ENCODE measurements around the gene TMTC2.

Gene TMTC2

DNA sequence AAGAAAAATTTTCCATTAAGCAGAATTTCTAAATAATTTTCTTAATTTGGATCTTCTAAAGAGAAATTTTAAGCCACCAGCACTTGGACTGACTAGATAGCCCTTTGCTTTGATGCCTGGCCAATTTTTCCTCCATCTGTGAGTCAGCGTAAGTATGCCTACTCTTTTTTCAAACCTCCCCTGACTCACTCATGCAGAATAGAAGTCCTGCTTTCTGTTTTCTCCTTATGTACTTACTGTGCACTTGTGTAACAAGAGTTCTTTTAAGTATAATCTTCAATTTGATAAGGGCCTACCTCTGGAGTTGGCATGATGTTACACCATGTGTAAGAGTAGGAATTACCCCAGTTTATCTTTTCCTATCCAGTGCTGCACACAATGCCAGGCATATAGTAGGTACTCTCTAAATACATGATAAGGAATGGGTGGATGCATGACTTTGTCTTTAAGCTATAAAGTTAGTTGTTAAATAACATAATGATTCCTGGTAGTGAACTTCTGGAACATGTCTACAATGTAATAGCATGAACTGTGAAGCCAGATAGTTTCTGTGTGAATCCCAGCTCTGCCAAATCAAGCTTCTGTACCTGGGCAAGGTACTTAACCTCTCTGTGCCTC is 329.6 kb downstream of the TMTC2 start:
- DNase-seq (ENCODE audit: low read depth, low spot score) = no peak
- H3K4me3 ChIP-seq (ENCODE audit: low read length) = no peak overlapping the region

DNA sequence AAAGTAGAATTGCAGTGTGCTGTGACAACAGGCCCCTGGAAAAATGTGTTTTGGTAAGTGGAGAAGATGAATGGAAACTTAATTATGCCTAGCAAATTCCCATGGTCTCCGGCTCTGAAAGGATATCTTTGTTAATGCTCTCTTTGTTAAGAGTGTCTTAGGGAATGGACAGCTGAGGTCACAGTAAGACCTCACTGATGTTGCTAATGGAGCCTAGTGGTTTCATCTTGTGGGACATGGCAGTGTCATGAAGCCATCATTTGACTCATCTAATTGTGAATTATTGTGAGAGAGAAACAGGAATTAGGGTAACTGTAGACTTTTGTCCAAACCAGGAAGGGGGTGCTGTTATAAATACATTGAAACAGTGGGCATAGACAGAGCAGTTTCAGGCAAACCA is 330.3 kb downstream of the TMTC2 start:
- no peak overlapping the region for H3K4me3 ChIP-seq (ENCODE audit: low read length)
- DNase-seq (ENCODE audit: low read depth, low spot score) = no peak

DNA sequence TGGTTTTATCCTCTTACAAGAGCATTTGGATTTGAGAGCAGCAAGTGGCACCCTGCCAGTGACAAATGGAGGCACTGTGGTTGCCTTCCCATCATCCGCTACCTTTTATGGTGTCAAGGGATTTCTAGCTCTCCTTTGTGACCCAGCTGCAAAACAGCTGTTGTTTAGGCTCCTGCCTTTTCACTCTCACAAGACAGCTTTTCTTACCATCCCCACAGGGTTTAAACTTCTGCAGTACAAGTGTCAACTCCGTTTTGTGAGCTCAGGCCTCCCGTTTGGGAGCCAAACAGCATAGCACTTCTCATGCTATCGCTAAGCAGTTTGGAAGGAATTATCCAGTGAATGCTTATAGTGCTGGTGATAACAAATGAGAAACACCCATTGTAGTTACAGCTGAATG is 331.4 kb downstream of the TMTC2 start:
- H3K4me3 ChIP-seq (ENCODE audit: low read length) = no peak overlapping the region
- DNase-seq (ENCODE audit: low read depth, low spot score) = no peak

DNA sequence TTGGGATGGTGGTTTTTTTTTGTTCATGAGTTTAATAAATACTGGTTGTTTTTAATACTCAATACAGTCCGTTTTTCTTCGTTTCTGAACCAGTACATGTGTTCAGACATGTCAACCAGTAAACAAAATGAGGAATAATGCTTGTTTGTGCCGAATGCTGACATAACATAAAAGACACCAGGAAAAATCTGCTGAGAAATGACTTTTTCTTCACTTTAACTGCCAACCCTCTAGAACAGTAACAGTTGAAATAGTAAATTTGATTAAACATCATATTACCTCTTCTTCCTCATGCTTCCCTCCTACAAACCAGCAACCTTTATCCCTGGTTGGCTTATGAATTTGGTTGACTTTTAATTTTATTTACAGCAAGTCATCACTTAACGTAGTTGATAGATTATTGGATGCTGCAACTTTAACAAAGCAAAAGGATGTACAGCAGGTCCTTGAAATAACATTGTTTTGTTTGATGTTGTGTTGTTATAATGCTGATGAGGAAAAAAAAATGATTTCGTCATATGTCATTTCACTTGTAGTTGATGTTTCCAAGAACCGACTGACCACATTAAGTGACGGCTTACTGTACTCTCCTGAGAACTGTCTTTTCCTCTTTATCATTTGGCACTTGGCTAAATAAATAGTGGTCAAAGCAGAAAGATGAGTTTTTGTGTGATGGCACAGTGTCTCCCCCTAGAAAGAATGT is 340.5 kb downstream of the TMTC2 start:
- H3K4me3 ChIP-seq (ENCODE audit: low read length) = no peak overlapping the region
- DNase-seq (ENCODE audit: low read depth, low spot score) = no peak

DNA sequence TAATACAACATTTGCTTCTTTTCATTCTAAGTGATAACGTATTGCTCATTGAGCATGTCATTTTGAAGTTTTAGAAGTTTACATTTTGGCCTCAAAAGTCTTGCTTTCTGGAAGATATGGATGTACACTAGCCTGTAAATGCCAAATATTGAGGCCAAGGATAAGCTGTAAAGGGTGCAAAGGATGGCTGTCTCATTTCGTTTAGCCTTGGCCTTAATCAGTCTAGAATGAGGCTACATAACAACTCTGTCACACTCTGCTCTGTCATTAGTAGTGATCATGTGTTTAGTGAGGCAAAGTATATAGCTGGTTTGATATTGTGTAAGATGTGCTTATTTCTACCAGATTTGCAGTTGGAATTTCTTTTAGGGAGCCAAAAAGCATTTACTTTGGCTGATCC is 344.5 kb downstream of the TMTC2 start:
- no peak overlapping the region for H3K4me3 ChIP-seq (ENCODE audit: low read length)
- DNase-seq (ENCODE audit: low read depth, low spot score) = no peak

DNA sequence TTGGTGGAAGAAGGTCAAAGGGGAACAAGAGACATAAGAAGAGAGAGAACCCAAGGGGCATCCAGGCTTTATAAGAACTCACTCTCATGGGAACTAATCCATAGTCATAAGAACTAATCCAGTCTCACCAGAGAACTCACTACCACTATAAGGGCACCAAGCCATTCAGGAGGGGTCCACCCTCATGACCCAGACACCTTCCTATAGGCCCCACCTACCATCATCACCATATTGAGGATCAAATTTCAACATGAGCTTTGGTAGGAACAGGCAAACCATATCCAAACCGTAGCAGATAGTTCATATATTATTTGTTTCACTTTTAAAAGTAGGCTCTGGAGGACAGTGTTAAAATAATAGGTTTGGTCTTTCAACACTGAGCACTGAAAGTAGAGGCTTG is 350.1 kb downstream of the TMTC2 start:
- no peak overlapping the region for H3K4me3 ChIP-seq (ENCODE audit: low read length)
- no peak for DNase-seq (ENCODE audit: low read depth, low spot score)

DNA sequence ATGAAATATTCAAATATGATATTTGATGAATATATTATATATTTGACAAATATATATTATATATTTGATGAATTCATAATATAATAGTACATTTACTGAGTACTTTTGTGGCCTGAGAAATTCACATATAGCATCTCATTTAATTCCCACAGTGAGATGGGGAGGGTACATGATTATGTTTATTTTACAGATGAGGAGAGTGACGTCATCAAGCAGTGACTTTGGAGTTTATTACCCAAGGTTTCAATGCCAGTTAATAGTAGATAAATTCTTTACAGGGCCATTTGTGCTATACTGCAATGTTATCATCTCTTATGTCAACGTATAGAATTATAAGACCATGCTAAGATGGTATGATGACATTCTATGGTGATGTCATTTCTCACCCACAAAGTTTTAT is 352.7 kb downstream of the TMTC2 start:
- no peak overlapping the region for H3K4me3 ChIP-seq (ENCODE audit: low read length)
- DNase-seq (ENCODE audit: low read depth, low spot score) = no peak

DNA sequence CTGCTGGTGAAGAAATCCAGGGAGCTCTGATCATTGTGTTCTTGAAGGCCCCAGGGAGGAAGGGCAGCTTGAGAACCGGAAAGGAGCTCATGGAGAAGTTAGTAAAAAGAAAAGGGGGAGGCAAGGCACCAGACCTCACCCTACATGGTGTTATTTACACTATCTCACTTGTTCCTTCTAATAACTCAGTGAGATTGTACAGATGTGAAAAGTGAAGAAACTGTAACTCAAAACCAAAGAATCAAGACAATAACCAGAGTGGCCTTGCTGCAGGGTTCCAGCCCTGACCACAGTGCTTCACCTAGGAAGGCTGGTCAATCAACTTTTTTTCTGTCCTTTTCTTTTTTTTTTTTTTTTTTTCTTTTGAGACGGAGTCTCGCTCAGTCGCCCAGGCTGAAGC is 353.6 kb downstream of the TMTC2 start:
- H3K4me3 ChIP-seq (ENCODE audit: low read length) = no peak overlapping the region
- DNase-seq (ENCODE audit: low read depth, low spot score) = no peak

DNA sequence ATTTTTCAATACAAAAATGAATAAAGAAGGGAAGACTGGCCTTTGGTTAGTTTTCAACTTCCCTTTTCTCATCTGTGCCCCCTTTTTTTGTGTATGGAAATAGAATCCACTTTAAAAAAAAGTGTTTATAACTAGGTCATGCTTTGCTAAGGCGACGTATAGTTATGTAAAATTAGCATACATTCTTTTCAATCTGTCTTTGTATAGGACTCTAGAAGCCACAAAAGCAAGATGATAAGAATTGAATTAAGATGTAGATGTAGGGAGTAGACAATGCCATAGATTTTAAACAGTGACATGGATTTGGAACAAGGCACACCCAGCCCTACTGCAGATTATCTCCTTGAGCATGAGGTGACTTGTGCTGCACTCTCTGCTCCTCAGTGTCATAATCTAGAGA is 354.3 kb downstream of the TMTC2 start:
- no peak overlapping the region for H3K4me3 ChIP-seq (ENCODE audit: low read length)
- no peak for DNase-seq (ENCODE audit: low read depth, low spot score)

DNA sequence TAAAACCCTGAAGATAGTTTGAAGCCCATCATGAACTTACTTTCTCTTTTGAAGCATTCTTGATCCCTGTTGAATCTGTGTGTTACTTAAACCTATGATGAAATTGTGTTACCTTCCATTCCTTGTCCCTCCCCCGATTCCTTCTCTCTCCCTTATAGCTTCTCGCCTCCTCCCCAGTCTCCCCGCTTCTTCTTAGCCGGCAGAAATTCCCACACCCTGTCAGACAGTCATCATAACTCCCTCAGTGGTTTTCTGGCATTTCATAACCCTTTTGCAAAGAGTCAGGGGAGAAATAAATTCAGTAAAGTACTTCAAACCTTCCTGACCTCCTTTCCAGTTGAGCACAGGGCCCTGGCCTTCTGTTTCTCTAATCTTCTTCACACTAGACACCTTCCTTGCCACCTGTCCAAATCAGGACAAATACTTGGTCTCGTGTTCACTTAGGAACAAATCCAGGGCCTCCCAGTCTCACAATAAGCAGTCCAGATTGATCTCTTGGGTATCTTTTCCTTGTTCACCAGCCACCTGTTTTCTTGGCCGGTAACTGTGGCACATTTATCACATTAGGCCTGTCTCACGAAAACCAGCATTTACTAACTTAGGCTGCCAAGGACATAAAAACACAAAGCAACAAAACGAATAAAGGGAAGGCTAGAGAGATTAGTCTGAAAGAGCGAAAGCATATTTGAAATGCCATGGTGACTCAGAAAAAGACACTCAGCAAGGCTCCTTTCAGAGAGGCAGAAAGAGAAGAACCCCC is 355.9 kb downstream of the TMTC2 start:
- no peak overlapping the region for H3K4me3 ChIP-seq (ENCODE audit: low read length)
- no peak for DNase-seq (ENCODE audit: low read depth, low spot score)

DNA sequence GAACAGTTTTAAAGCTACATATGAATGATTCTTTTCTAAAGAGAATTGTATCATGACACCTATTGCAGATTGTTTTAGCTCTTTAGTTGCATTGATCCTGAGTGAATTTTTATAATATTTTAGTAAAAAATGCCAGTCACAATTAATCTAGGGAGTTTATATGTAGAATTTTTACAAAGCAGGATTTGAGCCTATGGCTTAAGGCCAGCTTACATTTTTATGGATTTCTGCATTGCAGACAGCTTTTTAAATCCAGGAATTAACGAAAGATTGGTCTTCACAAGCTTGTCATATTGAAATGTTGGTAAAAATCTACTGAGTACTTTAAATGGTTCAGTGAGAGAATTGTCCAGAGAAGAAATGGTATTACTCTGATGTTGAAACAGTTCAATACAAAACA is 358.0 kb downstream of the TMTC2 start:
- H3K4me3 ChIP-seq (ENCODE audit: low read length) = no peak overlapping the region
- no peak for DNase-seq (ENCODE audit: low read depth, low spot score)

DNA sequence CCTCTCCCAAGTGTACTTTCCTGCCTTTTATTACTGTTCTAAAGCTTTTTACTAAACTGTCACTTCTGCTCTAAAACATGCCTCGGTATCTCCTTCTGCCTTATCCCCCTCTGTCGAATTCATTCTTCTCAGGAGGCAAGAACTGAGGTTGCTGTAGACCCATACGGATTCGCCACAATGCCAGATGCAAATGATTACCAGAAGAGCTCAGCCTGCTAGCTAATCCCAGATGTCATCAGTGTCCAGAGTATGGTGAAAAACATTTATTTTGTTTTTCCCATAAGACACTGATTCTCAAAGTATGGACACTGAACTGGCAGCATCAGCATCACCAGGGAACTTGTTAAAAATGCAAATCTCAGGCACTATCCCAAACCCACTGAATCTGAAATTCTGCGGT is 359.3 kb downstream of the TMTC2 start:
- no peak for DNase-seq (ENCODE audit: low read depth, low spot score)
- H3K4me3 ChIP-seq (ENCODE audit: low read length) = no peak overlapping the region

DNA sequence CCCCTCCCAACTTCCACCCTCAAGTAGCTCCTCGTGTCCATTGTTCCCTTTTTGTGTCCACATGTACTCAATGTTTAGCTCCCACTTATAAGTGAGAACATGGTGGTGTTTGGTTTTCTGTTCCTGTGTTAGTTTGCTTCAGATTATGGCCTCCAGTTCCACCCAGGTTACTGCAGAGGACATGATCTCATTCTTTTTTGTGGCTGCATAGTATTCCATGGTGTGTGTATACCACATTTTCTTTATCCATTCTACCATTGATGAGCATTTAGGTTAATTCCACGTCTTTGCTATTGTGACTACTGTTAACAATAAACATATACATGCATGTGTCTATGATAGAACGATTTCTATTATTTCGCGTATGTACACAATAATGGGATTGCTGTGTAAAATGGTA is 362.6 kb downstream of the TMTC2 start:
- no peak overlapping the region for H3K4me3 ChIP-seq (ENCODE audit: low read length)
- no peak for DNase-seq (ENCODE audit: low read depth, low spot score)

DNA sequence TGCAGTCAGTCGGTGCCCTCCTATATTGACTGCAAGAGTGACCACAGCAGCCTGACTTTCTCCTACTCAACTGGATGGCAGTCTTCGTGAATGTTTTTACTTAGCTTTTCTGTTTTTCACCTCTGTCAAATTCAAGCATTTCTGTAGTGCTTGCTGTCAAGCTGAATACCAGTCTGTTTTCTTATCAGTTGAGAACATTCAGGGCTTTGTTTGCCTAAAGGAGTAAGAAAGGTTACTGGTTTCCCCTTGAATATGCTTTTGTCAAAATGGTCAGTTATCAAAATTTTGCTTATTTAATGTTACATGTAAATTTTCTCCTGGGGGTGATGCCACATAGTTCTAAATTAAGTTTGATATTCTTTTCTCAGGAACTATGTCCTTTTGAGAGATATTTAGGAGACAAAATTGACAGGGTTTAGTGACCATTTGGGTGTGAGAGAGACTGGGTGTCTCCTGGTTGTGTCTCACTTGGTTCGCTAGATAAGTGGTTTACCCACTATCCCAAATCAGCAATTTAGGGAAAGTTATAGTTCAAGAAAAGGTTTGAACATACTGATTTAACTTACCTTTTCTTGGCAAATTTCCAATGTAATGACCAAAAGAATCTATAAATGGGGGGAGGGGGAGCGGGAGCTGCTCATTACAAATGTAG is 366.3 kb downstream of the TMTC2 start:
- DNase-seq (ENCODE audit: low read depth, low spot score) = no peak
- H3K4me3 ChIP-seq (ENCODE audit: low read length) = no peak overlapping the region

DNA sequence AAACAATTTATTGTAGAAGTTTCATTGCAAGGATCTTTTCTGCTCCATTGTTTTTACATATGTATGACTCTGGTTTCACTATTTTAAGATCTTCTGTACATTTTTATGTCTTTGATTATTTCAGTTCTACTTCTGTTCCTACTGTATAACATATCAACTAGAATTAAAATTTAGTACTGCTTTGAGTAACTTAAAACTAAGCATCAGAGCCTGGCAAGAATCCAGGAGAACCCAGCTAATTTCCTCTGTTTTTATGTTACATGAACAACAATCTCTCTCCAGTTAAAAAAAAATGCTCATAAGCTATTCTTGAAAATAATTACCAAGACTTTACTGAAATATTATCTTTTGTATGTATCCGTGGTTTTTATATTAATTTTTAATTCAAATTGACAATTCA is 370.7 kb downstream of the TMTC2 start:
- H3K4me3 ChIP-seq (ENCODE audit: low read length) = no peak overlapping the region
- no peak for DNase-seq (ENCODE audit: low read depth, low spot score)

DNA sequence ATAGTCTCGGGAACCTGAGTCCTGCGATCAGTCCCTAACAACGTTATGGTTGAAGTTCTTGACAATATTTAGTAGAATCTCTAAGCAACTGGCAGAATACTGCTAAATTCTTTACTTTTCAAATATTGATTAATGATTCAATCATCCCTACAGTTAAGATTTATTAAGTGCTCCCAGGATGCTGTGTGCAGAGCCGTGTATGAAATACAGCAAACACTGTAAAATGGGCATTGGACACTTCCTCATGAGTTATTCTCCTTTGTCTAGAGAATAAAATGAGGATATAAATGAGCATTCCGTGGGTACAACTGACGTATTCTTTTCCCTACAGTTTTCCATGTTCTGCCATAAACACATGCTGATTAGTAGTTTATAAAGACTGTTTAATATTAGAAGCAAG is 372.4 kb downstream of the TMTC2 start:
- no peak for DNase-seq (ENCODE audit: low read depth, low spot score)
- H3K4me3 ChIP-seq (ENCODE audit: low read length) = no peak overlapping the region

DNA sequence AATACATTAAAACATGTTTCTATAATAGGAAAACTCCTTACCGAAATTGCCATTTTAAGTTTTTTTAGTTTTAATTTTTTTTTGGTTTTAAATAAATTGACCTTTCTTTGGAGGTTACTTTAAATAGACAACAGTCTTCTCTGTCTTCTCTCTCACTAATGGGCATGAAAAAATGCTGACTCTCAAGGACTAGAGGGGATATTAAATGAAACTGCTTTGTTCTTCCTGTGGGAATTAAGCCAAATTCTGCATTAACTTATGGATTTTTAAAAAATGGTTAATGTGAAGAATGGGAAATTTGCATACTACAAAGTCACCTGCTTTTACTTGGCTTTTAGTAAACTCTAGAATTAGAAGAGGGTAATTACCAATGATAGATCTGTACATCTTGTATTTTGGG is 378.9 kb downstream of the TMTC2 start:
- no peak overlapping the region for H3K4me3 ChIP-seq (ENCODE audit: low read length)
- no peak for DNase-seq (ENCODE audit: low read depth, low spot score)

DNA sequence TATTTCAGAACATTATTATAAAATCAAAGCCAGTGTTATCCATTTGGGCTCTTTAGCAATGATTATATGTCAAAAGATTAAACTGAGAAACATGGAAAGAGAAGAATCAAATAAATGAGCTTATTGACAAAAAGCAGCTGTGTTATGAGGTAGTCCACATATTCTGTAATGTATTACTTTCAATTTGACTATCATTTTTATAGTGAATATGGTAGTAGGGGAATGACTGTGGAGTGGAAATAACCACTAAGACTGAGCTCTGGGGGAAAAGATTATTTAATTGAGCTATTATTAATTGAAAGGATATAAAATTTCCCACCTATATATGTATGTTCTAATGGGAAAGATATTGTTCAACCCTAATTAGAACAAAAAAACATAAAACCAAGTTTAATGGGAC is 381.3 kb downstream of the TMTC2 start:
- DNase-seq (ENCODE audit: low read depth, low spot score) = no peak
- H3K4me3 ChIP-seq (ENCODE audit: low read length) = no peak overlapping the region

DNA sequence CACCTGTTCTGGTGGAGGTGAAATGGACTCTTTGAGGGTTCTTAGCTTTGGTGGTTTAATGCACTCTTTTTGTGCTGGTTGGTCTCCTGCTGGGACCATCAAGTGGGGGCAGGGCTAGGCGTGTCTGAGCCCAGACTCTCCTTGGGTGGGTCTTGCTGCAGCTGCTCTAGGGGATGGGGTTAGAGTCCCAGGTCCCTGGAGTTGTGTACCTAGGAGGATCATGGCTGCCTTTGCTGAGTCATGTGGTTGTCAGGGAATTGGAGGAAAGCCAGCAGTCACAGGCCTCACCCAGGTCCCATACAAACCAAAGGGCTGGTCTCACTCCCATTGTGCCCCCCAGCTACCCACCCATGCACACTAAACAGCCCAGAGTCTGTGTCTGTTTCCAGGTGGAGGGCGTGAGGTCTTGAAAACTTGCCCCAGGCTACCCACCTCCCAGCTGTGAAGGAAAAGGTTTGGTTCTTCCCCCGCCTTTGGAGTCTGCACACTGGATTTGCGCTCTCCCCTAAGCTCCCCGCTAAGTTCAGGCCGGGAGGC is 387.7 kb downstream of the TMTC2 start:
- no peak overlapping the region for H3K4me3 ChIP-seq (ENCODE audit: low read length)
- DNase-seq (ENCODE audit: low read depth, low spot score) = no peak

DNA sequence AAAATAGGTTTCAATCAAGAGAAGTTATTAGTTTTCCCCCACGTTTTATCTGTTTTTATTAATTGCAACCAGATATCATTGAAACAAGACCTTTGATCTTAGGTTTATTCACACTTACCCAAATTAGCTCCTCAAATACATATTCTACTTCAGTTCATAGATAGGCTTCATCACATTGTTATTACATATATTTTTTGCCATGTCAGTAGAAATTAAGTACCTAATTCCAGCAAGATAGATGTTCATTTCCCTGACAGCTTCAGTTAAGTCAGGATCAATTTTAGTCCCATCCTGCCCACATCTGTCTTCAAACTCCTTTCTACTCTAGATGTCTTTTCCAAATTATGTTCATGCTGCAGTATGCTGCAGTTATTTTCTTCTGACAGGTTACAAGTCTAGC is 388.8 kb downstream of the TMTC2 start:
- H3K4me3 ChIP-seq (ENCODE audit: low read length) = no peak overlapping the region
- no peak for DNase-seq (ENCODE audit: low read depth, low spot score)
